Memory B cell (primary cell): Measurements from ENCODE around the gene MCFD2.

Source experiments
- ATAC-seq: fragments of 150-1000 bp; cut with Tn5 transposase; 2 replicates; pipeline ENCODE4 v1.10.0; 2021; ENCODE audit warnings: low read depth, mild to moderate bottlenecking, moderate library complexity
- DNase-seq, 2 donors: peaks; one replicate each; pipeline ENCODE4 v3.0.0; 2022; ENCODE audit warnings: low spot score in 2 of 2
- H3K27ac Mint-ChIP-seq: one replicate; pipeline ENCODE4 v1.8.0; 2022; ENCODE audit warnings: mild to moderate bottlenecking, moderate library complexity, mixed read lengths
- H3K27me3 Mint-ChIP-seq: one replicate; pipeline ENCODE4 v1.8.0; 2022; ENCODE audit warnings: mixed read lengths
- H3K36me3 Mint-ChIP-seq: one replicate; pipeline ENCODE4 v1.8.0; 2022; ENCODE audit warnings: mild to moderate bottlenecking, mixed read lengths
- H3K4me1 Mint-ChIP-seq: one replicate; pipeline ENCODE4 v1.8.0; 2022; ENCODE audit warnings: mixed read lengths
- H3K4me3 Mint-ChIP-seq: one replicate; pipeline ENCODE4 v1.8.0; 2022; ENCODE audit warnings: mild to moderate bottlenecking, moderate library complexity, mixed read lengths
- H3K9me3 Mint-ChIP-seq: one replicate; pipeline ENCODE4 v1.8.0; 2022; ENCODE audit warnings: mixed read lengths

MCFD2 gene

GRCh38 chr2:46865181-46865970 is 50.2 kb downstream of the MCFD2 start:
- DNase-seq: no peak
- ATAC-seq: no peak
- Mint-ChIP-seq H3K36me3 (peaks cover 10% of the 10 kb centered on the region), H3K9me3 (peaks cover 10% of the 10 kb centered on the region), H3K27ac (no peak overlapping the region), H3K4me3 (no peak overlapping the region), H3K27me3 (peaks cover 9% of the 10 kb centered on the region), H3K4me1 (peaks cover 5% of the 10 kb centered on the region)

- ATAC-seq (no peak), DNase-seq (no peak)
- H3K27me3 Mint-ChIP-seq: peaks cover 11% of the 10 kb centered on the region
- no peak overlapping the region for H3K4me3 Mint-ChIP-seq
- H3K9me3 Mint-ChIP-seq: peaks cover 10% of the 10 kb centered on the region
- peaks cover 5% of the 10 kb centered on the region for H3K4me1 Mint-ChIP-seq
- H3K27ac Mint-ChIP-seq: no peak overlapping the region
- H3K36me3 Mint-ChIP-seq: peaks cover 10% of the 10 kb centered on the region
Measured at GRCh38 chr2:46863882-46864281, 51.7 kb downstream of the MCFD2 start.

GRCh38 chr2:46862514-46862913 is 53.1 kb downstream of the MCFD2 start:
- no peak overlapping the region for H3K4me3 Mint-ChIP-seq
- no peak for ATAC-seq
- no peak overlapping the region for H3K27ac Mint-ChIP-seq
- H3K36me3 Mint-ChIP-seq: peaks cover 10% of the 10 kb centered on the region
- peaks cover 10% of the 10 kb centered on the region for H3K9me3 Mint-ChIP-seq
- DNase-seq: no peak
- peaks cover 5% of the 10 kb centered on the region for H3K4me1 Mint-ChIP-seq
- H3K27me3 Mint-ChIP-seq: peaks cover 8% of the 10 kb centered on the region

GRCh38 chr2:46861916-46862315 is 53.7 kb downstream of the MCFD2 start:
- Mint-ChIP-seq H3K27me3 (peaks cover 8% of the 10 kb centered on the region), H3K9me3 (peaks cover 10% of the 10 kb centered on the region), H3K4me3 (no peak overlapping the region), H3K4me1 (peaks cover 3% of the 10 kb centered on the region), H3K36me3 (peaks cover 10% of the 10 kb centered on the region), H3K27ac (no peak overlapping the region)
- no peak for DNase-seq
- ATAC-seq: no peak

GRCh38 chr2:46859482-46859881 is 56.1 kb downstream of the MCFD2 start:
- Mint-ChIP-seq H3K4me3 (no peak overlapping the region), H3K27ac (no peak overlapping the region), H3K4me1 (no peaks in the 10 kb centered on the region), H3K36me3 (peaks cover 2% of the 10 kb centered on the region), H3K9me3 (peaks cover 4% of the 10 kb centered on the region), H3K27me3 (peaks cover 10% of the 10 kb centered on the region)
- no peak for ATAC-seq
- DNase-seq: no peak

GRCh38 chr2:46858702-46859090 is 56.9 kb downstream of the MCFD2 start:
- Mint-ChIP-seq H3K27me3 (peaks cover 7% of the 10 kb centered on the region), H3K27ac (no peak overlapping the region), H3K4me1 (no peaks in the 10 kb centered on the region), H3K9me3 (no peaks in the 10 kb centered on the region), H3K4me3 (no peak overlapping the region), H3K36me3 (no peaks in the 10 kb centered on the region)
- DNase-seq (no peak), ATAC-seq (no peak)

- DNase-seq (no peak), ATAC-seq (no peak)
- peaks cover 7% of the 10 kb centered on the region for H3K27me3 Mint-ChIP-seq
- H3K4me1 Mint-ChIP-seq: no peaks in the 10 kb centered on the region
- H3K36me3 Mint-ChIP-seq: no peaks in the 10 kb centered on the region
- H3K9me3 Mint-ChIP-seq: no peaks in the 10 kb centered on the region
- no peak overlapping the region for H3K27ac Mint-ChIP-seq
- no peak overlapping the region for H3K4me3 Mint-ChIP-seq
Measured at GRCh38 chr2:46857871-46858701, 57.5 kb downstream of the MCFD2 start.

GRCh38 chr2:46856336-46856735 is 59.3 kb downstream of the MCFD2 start:
- Mint-ChIP-seq H3K27me3 (peaks cover 6% of the 10 kb centered on the region), H3K27ac (no peak overlapping the region), H3K36me3 (no peaks in the 10 kb centered on the region), H3K4me3 (no peak overlapping the region), H3K4me1 (no peaks in the 10 kb centered on the region), H3K9me3 (no peaks in the 10 kb centered on the region)
- ATAC-seq (no peak), DNase-seq (no peak)

- Mint-ChIP-seq H3K36me3 (no peaks in the 10 kb centered on the region), H3K4me1 (no peaks in the 10 kb centered on the region), H3K4me3 (no peak overlapping the region)
Measured at GRCh38 chr2:46855805-46856204, 59.8 kb downstream of the MCFD2 start.

GRCh38 chr2:46854260-46854659 is 61.3 kb downstream of the MCFD2 start:
- Mint-ChIP-seq H3K4me3 (no peak overlapping the region), H3K27ac (no peak overlapping the region), H3K36me3 (no peaks in the 10 kb centered on the region), H3K4me1 (no peaks in the 10 kb centered on the region), H3K9me3 (no peaks in the 10 kb centered on the region), H3K27me3 (peaks cover 2% of the 10 kb centered on the region)
- DNase-seq (no peak), ATAC-seq (no peak)

More at GRCh38 chr2:46855805-46856204, 59.8 kb downstream of the MCFD2 start:
- H3K27ac Mint-ChIP-seq: no peak overlapping the region
- no peaks in the 10 kb centered on the region for H3K9me3 Mint-ChIP-seq
- H3K27me3 Mint-ChIP-seq: peaks cover 3% of the 10 kb centered on the region
- no peak for ATAC-seq
- no peak for DNase-seq

- H3K9me3 Mint-ChIP-seq: no peaks in the 10 kb centered on the region
- peaks cover 7% of the 10 kb centered on the region for H3K4me1 Mint-ChIP-seq
- ATAC-seq: no peak
- H3K4me3 Mint-ChIP-seq: no peak overlapping the region
- peaks cover 7% of the 10 kb centered on the region for H3K27me3 Mint-ChIP-seq
- H3K36me3 Mint-ChIP-seq: no peaks in the 10 kb centered on the region
- DNase-seq: no peak
- H3K27ac Mint-ChIP-seq: no peak overlapping the region
Measured at GRCh38 chr2:46852598-46852997, 63.0 kb downstream of the MCFD2 start.

GRCh38 chr2:46852124-46852523 is 63.5 kb downstream of the MCFD2 start:
- no peaks in the 10 kb centered on the region for H3K36me3 Mint-ChIP-seq
- DNase-seq: no peak
- peaks cover 7% of the 10 kb centered on the region for H3K27me3 Mint-ChIP-seq
- H3K4me1 Mint-ChIP-seq: peaks cover 7% of the 10 kb centered on the region
- no peak for ATAC-seq
- H3K9me3 Mint-ChIP-seq: no peaks in the 10 kb centered on the region
- H3K27ac Mint-ChIP-seq: no peak overlapping the region
- H3K4me3 Mint-ChIP-seq: no peak overlapping the region
